ENCODE results near the gene FAM184A. TPM values are rescaled to one million over a fixed set of nuclear protein-coding genes. Genes with fewer than 3 reads are reported as not detected.

The FAM184A gene
- total and polyA plus RNA-seq, 2 of the 13 experiments (the other 11 are each of a cell fraction or from before 2014, with no cell fraction given), result 7.0 to 18.0 TPM

DNA sequence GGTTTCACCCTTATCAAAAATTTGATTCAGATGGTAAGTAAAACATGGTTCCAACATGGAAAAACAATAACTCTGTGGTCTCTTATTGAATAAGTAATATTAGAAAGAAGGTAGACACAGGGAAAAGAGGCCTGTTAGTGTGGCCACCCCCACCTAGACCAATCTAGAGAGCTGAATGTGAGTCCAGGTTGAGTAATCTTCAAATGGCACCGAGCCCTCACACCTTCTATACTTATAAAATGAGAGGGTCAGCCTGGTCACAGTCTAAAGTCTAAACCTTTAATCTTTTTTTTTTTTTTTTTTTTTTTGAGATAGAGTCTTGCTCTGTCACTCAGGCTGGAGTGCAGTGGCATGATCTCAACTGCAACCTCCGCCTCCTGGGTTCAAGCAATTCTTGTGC, 6.9 kb downstream of the FAM184A start (continued):
- TF ChIP-seq, protein P1, sequence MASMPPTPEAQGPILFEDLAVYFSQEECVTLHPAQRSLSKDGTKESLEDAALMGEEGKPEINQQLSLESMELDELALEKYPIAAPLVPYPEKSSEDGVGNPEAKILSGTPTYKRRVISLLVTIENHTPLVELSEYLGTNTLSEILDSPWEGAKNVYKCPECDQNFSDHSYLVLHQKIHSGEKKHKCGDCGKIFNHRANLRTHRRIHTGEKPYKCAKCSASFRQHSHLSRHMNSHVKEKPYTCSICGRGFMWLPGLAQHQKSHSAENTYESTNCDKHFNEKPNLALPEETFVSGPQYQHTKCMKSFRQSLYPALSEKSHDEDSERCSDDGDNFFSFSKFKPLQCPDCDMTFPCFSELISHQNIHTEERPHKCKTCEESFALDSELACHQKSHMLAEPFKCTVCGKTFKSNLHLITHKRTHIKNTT (CRISPR knock-in tag; IDR thresholded peaks at IDR 0.05), result no peak
- TF ChIP-seq ONECUT2 (CRISPR knock-in tag; IDR thresholded peaks at IDR 0.05) (no peak), ZNF207 (IDR thresholded peaks at IDR 0.05; ENCODE audit: borderline replicate concordance) (no peak), NR2F2 (IDR thresholded peaks at IDR 0.05; ENCODE audit: borderline replicate concordance, low read depth) (0 out of 2 replicates have a peak, but pooled peaks have one; percentile 53), ZNF569 (CRISPR knock-in tag; IDR thresholded peaks at IDR 0.05; ENCODE audit: borderline replicate concordance) (no peak), ZNF180 (CRISPR knock-in tag; IDR thresholded peaks at IDR 0.05; ENCODE audit: borderline replicate concordance, low read depth) (no peak), ZNF879 (CRISPR knock-in tag; IDR thresholded peaks at IDR 0.05) (no peak), ZFP41 (CRISPR knock-in tag; IDR thresholded peaks at IDR 0.05; ENCODE audit: borderline replicate concordance) (no peak), ISL2 (CRISPR knock-in tag; IDR thresholded peaks at IDR 0.05) (no peak), ZNF644 (CRISPR knock-in tag; IDR thresholded peaks at IDR 0.05; ENCODE audit: low read depth) (0 out of 2 replicates have a peak, but pooled peaks have one; percentile 17), HOXA3 (CRISPR knock-in tag; IDR thresholded peaks at IDR 0.05) (no peak), CREM (IDR thresholded peaks at IDR 0.05) (0 out of 2 replicates have a peak, but pooled peaks have one; percentile 32), CREM (CRISPR knock-in tag; IDR thresholded peaks at IDR 0.05) (no peak), ZNF776 (CRISPR knock-in tag; IDR thresholded peaks at IDR 0.05) (no peak), ZNF350 (CRISPR knock-in tag; IDR thresholded peaks at IDR 0.05; ENCODE audit: borderline replicate concordance, low read depth) (no peak), SRY (CRISPR knock-in tag; IDR thresholded peaks at IDR 0.05) (no peak), CEBPB (IDR thresholded peaks at IDR 0.05; ENCODE audit: borderline replicate concordance, low read depth, low read length) (peak; percentile 52; the same call in 1 of the 2 replicates)
- TF ChIP-seq, protein P2, sequence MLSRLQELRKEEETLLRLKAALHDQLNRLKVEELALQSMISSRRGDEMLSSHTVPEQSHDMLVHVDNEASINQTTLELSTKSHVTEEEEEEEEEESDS (CRISPR knock-in tag; IDR thresholded peaks at IDR 0.05; ENCODE audit: borderline replicate concordance), result no peak
- TF ChIP-seq, protein P3, sequence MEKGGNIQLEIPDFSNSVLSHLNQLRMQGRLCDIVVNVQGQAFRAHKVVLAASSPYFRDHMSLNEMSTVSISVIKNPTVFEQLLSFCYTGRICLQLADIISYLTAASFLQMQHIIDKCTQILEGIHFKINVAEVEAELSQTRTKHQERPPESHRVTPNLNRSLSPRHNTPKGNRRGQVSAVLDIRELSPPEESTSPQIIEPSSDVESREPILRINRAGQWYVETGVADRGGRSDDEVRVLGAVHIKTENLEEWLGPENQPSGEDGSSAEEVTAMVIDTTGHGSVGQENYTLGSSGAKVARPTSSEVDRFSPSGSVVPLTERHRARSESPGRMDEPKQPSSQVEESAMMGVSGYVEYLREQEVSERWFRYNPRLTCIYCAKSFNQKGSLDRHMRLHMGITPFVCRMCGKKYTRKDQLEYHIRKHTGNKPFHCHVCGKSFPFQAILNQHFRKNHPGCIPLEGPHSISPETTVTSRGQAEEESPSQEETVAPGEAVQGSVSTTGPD (CRISPR knock-in tag; IDR thresholded peaks at IDR 0.05), result no peak
- TF ChIP-seq, protein P4, sequence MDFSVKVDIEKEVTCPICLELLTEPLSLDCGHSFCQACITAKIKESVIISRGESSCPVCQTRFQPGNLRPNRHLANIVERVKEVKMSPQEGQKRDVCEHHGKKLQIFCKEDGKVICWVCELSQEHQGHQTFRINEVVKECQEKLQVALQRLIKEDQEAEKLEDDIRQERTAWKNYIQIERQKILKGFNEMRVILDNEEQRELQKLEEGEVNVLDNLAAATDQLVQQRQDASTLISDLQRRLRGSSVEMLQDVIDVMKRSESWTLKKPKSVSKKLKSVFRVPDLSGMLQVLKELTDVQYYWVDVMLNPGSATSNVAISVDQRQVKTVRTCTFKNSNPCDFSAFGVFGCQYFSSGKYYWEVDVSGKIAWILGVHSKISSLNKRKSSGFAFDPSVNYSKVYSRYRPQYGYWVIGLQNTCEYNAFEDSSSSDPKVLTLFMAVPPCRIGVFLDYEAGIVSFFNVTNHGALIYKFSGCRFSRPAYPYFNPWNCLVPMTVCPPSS (IDR thresholded peaks at IDR 0.05), result no peak
- TF ChIP-seq, protein P5, sequence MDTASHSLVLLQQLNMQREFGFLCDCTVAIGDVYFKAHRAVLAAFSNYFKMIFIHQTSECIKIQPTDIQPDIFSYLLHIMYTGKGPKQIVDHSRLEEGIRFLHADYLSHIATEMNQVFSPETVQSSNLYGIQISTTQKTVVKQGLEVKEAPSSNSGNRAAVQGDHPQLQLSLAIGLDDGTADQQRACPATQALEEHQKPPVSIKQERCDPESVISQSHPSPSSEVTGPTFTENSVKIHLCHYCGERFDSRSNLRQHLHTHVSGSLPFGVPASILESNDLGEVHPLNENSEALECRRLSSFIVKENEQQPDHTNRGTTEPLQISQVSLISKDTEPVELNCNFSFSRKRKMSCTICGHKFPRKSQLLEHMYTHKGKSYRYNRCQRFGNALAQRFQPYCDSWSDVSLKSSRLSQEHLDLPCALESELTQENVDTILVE (CRISPR knock-in tag; IDR thresholded peaks at IDR 0.05), result no peak
- TF ChIP-seq, protein P6, sequence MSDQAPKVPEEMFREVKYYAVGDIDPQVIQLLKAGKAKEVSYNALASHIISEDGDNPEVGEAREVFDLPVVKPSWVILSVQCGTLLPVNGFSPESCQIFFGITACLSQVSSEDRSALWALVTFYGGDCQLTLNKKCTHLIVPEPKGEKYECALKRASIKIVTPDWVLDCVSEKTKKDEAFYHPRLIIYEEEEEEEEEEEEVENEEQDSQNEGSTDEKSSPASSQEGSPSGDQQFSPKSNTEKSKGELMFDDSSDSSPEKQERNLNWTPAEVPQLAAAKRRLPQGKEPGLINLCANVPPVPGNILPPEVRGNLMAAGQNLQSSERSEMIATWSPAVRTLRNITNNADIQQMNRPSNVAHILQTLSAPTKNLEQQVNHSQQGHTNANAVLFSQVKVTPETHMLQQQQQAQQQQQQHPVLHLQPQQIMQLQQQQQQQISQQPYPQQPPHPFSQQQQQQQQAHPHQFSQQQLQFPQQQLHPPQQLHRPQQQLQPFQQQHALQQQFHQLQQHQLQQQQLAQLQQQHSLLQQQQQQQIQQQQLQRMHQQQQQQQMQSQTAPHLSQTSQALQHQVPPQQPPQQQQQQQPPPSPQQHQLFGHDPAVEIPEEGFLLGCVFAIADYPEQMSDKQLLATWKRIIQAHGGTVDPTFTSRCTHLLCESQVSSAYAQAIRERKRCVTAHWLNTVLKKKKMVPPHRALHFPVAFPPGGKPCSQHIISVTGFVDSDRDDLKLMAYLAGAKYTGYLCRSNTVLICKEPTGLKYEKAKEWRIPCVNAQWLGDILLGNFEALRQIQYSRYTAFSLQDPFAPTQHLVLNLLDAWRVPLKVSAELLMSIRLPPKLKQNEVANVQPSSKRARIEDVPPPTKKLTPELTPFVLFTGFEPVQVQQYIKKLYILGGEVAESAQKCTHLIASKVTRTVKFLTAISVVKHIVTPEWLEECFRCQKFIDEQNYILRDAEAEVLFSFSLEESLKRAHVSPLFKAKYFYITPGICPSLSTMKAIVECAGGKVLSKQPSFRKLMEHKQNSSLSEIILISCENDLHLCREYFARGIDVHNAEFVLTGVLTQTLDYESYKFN (CRISPR knock-in tag; conservative IDR thresholded peaks at IDR 0.05), result peak; percentile 16; the same call in 1 of the 2 replicates
